Measurements from ENCODE around the gene TLR5. TPM values are rescaled to one million over a fixed set of nuclear protein-coding genes. Genes with fewer than 3 reads are reported as not detected.

The TLR5 gene
- total RNA-seq, 2 donors from 2014 or later: 1.0 to 3.6 TPM

DNA sequence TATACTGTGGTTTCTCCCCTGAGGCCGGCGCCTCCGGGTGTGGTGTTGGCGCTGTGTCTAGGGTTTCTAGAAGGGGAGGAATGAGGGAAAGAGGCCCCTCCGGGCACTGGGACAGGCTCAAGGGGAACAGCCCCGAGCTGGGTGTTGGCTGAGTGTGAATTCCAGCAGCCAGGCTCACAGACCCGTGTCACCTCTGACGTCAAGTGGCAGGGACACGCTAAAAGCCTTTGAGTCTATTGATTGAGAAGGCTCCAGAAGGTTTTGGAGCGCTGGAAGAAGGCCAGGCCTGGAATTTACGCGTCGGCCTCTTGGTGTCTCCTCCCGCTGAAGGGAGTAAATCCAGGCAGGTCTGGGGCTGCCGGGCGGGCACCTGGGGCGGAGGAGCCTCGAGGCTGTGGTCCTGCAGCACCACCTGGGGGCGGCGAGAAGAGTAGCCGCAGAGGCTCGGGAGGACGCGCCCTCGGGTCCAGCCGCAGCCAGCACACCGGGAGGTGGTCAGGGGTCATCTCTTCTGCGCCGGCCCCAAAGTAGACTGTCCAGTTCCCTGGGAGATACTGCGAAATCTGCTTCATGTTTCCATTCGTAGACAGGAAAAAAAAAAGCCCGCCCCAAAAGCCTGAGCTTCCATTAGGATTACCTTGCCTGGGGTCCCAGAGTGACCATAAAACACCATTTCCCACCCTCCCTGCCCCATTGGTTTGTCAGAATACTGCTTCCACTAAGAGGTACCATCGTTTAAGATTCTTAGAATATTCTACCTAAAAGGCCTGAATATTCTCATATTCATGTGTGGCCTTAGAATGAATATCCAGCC, 61.7 kb downstream of the TLR5 start:
- TF ChIP-seq, protein P1, sequence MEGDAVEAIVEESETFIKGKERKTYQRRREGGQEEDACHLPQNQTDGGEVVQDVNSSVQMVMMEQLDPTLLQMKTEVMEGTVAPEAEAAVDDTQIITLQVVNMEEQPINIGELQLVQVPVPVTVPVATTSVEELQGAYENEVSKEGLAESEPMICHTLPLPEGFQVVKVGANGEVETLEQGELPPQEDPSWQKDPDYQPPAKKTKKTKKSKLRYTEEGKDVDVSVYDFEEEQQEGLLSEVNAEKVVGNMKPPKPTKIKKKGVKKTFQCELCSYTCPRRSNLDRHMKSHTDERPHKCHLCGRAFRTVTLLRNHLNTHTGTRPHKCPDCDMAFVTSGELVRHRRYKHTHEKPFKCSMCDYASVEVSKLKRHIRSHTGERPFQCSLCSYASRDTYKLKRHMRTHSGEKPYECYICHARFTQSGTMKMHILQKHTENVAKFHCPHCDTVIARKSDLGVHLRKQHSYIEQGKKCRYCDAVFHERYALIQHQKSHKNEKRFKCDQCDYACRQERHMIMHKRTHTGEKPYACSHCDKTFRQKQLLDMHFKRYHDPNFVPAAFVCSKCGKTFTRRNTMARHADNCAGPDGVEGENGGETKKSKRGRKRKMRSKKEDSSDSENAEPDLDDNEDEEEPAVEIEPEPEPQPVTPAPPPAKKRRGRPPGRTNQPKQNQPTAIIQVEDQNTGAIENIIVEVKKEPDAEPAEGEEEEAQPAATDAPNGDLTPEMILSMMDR (IDR thresholded peaks at IDR 0.05): peak; percentile 94 to 97
- Histone ChIP-seq H3K4me3 (peak overlapping the region; percentile 22 to 46), H3K4me1 (peaks cover 0 to 20% of the 10 kb centered on the region in 2 donors), H3K27me3 (no peaks in the 10 kb centered on the region), H3K36me3 (no peaks in the 10 kb centered on the region), H3K9me3 (no peaks in the 10 kb centered on the region), H3K27ac (peak overlapping the region; percentile 63 to 71)
- peak; percentile 92 for DNase-seq (ENCODE audit: low spot score)

DNA sequence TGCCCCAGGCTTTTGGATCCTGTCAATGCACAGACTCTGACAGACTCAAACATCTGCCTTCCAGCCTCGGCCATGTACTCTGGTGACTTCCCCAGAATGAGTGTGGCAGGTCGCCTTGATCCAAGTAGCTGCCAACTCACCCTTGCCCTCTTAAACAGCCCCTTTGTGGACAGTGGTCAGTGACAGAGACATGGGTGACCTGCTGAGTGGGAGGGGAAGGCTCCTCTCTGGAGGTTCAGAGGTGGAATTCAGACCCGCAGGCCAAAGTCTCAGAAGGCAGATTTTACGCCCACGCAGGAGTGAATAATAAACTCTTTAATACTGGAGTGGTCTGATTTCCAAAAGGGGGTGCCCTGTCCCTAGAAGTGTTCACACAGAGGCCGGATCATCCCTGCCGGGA, 63.5 kb downstream of the TLR5 start:
- no peaks in the 10 kb centered on the region for H3K9me3 ChIP-seq
- no peak overlapping the region for H3K27ac ChIP-seq
- TF ChIP-seq, protein P1 (IDR thresholded peaks at IDR 0.05): no peak
- no peaks in the 10 kb centered on the region for H3K27me3 ChIP-seq
- DNase-seq (ENCODE audit: low spot score): no peak
- no peaks in the 10 kb centered on the region for H3K36me3 ChIP-seq
- no peak overlapping the region for H3K4me3 ChIP-seq
- H3K4me1 ChIP-seq: peaks cover 0 to 39% of the 10 kb centered on the region in 2 donors

DNA sequence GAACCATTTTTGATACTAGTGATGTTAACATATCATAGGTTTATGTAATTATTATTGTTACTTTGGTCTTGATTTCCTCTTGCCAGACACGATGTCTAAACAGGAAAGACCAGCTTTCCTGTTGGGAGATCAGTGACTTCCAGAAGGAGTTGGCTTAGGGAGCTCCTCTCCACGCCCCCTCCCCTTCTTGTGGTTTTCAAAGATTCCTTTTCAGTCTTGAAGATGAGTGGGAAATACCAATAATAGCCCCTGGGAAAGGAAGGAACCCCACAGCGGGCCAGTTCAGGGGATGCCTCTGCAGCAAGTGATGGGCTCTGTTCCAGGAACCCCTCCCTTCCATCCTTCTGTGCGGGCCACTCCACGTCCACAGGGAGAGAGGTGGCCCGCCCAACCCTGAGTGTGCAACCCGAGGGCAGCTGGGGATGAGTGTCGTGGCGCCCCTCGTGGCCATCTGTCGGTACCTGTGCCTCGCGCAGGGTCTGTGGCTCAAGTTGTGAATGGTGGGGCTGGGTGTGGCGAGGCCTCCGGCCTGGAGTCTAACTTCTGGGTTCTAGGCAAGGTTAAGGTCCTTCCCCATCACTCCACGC, 65.7 kb downstream of the TLR5 start:
- no peak for DNase-seq (ENCODE audit: low spot score)
- Histone ChIP-seq H3K36me3 (no peaks in the 10 kb centered on the region), H3K4me1 (peaks cover 0 to 44% of the 10 kb centered on the region in 2 donors), H3K27me3 (no peaks in the 10 kb centered on the region), H3K4me3 (no peak overlapping the region), H3K27ac (peak overlapping the region in 1 of 2 donors; percentile 13), H3K9me3 (no peaks in the 10 kb centered on the region)
- TF ChIP-seq, protein P1 (IDR thresholded peaks at IDR 0.05): peak in 1 of 2 donors; percentile 40

DNA sequence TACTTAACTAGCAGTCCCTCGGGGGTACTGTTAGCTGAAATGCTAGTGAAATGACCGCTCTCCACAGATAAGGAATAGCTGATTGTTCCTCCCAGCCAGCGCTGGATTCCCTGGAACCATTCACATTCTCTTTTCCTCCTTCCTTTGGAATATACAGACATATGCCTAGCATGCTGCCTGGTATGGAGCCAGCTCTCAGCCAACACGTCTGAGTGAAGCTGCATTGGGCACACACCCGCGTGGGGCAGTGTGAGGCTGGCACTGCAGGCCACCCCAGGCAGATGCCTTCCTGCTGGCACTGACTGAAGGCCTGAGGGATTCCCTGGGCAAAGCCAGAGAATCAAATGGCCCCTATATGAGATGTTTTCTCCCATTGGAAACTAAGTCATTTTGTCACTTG, 66.7 kb downstream of the TLR5 start:
- H3K27me3 ChIP-seq: no peaks in the 10 kb centered on the region
- TF ChIP-seq, protein P1 (IDR thresholded peaks at IDR 0.05): no peak
- H3K27ac ChIP-seq: no peak overlapping the region
- no peak for DNase-seq (ENCODE audit: low spot score)
- no peaks in the 10 kb centered on the region for H3K36me3 ChIP-seq
- no peaks in the 10 kb centered on the region for H3K9me3 ChIP-seq
- H3K4me3 ChIP-seq: no peak overlapping the region
- peaks cover 0 to 44% of the 10 kb centered on the region in 2 donors for H3K4me1 ChIP-seq

DNA sequence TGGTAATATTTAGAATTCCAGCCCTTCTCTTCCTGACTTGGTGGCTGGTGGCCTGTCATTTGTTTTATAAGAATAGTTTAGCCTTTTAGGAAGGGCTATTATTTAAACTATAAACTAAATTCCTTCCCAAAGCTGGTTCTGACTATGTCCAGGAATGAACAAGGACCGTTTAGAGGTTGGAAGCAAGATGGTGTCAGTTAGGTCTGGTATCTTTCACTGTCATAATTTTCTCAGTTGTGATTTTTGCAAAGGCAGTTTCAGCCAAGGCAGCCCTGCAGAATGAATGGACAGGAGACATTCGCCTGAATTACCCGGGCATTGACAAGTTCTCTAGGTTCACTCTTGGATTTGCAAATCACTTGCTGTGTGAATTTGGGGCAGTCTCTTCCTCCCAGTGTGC, 67.2 kb downstream of the TLR5 start:
- DNase-seq (ENCODE audit: low spot score): no peak
- H3K4me3 ChIP-seq: no peak overlapping the region
- TF ChIP-seq, protein P1 (IDR thresholded peaks at IDR 0.05): no peak
- H3K27ac ChIP-seq: no peak overlapping the region
- H3K36me3 ChIP-seq: no peaks in the 10 kb centered on the region
- no peaks in the 10 kb centered on the region for H3K27me3 ChIP-seq
- H3K9me3 ChIP-seq: no peaks in the 10 kb centered on the region
- H3K4me1 ChIP-seq: peaks cover 0 to 44% of the 10 kb centered on the region in 2 donors

Measured in right atrium auricular region (tissue), 2 donors.